Thyroid gland (tissue), 4 donors: ENCODE measurements around the gene SERPINB1.

Experiments
- POLR2A ChIP-seq, 2 donors: fragments of 450-650 bp; IDR thresholded peaks; one replicate each; pipeline ENCODE4 v1.6.1; 2017; ENCODE audit warnings: antibody characterized with exemption in 2 of 2, mild to moderate bottlenecking in 2 of 2, moderate library complexity in 1 of 2
- TF ChIP-seq, protein P1 (sequence below), 6 experiments: fragments of 200-600 bp in 3 of 6; fragments of 450-650 bp in 3 of 6; sonication (generic) in 3 of 6; IDR thresholded peaks; one replicate each; pipeline ENCODE4 v1.5.1; 2016 to 2019; ENCODE audit warnings: antibody characterized with exemption in 6 of 6, mild to moderate bottlenecking in 2 of 6, inconsistent platforms in 1 of 6, moderate library complexity in 1 of 6

GRCh38 chr6:2857580-2858337 is 16.1 kb upstream of the SERPINB1 start:
- TF ChIP-seq, protein P1, sequence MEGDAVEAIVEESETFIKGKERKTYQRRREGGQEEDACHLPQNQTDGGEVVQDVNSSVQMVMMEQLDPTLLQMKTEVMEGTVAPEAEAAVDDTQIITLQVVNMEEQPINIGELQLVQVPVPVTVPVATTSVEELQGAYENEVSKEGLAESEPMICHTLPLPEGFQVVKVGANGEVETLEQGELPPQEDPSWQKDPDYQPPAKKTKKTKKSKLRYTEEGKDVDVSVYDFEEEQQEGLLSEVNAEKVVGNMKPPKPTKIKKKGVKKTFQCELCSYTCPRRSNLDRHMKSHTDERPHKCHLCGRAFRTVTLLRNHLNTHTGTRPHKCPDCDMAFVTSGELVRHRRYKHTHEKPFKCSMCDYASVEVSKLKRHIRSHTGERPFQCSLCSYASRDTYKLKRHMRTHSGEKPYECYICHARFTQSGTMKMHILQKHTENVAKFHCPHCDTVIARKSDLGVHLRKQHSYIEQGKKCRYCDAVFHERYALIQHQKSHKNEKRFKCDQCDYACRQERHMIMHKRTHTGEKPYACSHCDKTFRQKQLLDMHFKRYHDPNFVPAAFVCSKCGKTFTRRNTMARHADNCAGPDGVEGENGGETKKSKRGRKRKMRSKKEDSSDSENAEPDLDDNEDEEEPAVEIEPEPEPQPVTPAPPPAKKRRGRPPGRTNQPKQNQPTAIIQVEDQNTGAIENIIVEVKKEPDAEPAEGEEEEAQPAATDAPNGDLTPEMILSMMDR (IDR thresholded peaks at IDR 0.05), result no peak
- no peak for TF ChIP-seq POLR2A (IDR thresholded peaks at IDR 0.05)
